C4-2B (cell line): ENCODE data around the gene GFY.

ENCODE experiments used
- CTCF ChIP-seq: fragments of 450-650 bp; conservative IDR thresholded peaks from 2 replicates; pipeline ENCODE4 v1.5.1; 2017; ENCODE audit warnings: mild to moderate bottlenecking
- ZFX ChIP-seq: fragments of 450-650 bp; IDR thresholded peaks from 2 replicates; pipeline ENCODE4 v1.6.1; 2017

GRCh38 chr19:49423071-49423984, 1.9 kb upstream of the GFY start, which contains the start of gene PTH2:
- TF ChIP-seq CTCF (no peak), ZFX (no peak)
